ENCODE measurements around the gene DSG1. TPM values are rescaled to one million over a fixed set of nuclear protein-coding genes. Genes with fewer than 3 reads are reported as not detected.

The DSG1 gene
- total RNA-seq, 2 donors from 2014 or later = 0.32 to 5.5 TPM

DNA sequence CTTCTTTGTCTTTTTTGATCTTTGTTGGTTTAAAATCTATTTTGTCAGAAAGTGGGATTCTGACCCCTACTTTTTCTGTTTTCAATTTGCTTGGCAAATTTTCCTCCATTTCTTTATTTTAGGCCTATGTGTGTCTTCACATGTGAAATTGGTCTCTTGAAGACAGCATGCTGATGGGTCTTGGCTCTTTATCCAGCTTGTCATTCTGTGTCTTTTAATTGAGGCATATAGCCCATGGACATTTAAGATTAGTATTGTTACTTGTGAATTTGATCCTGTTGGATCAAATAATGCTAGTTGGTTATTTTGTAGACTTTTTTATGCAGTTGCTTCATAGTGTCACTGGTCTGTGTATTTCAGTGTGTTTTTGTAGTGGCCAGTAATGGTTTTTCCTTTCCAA, 26.3 kb upstream of the DSG1 start:
- no peaks in the 10 kb centered on the region for H3K9me3 ChIP-seq
- TF ChIP-seq POLR2A (IDR thresholded peaks at IDR 0.05) (no peak), POLR2AphosphoS5 (IDR thresholded peaks at IDR 0.05) (no peak)
- TF ChIP-seq, protein P1, sequence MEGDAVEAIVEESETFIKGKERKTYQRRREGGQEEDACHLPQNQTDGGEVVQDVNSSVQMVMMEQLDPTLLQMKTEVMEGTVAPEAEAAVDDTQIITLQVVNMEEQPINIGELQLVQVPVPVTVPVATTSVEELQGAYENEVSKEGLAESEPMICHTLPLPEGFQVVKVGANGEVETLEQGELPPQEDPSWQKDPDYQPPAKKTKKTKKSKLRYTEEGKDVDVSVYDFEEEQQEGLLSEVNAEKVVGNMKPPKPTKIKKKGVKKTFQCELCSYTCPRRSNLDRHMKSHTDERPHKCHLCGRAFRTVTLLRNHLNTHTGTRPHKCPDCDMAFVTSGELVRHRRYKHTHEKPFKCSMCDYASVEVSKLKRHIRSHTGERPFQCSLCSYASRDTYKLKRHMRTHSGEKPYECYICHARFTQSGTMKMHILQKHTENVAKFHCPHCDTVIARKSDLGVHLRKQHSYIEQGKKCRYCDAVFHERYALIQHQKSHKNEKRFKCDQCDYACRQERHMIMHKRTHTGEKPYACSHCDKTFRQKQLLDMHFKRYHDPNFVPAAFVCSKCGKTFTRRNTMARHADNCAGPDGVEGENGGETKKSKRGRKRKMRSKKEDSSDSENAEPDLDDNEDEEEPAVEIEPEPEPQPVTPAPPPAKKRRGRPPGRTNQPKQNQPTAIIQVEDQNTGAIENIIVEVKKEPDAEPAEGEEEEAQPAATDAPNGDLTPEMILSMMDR (IDR thresholded peaks at IDR 0.05) = no peak
- DNase-seq (ENCODE audit: low spot score) = no peak
- H3K27ac ChIP-seq = no peak overlapping the region
- no peaks in the 10 kb centered on the region for H3K4me1 ChIP-seq (replicated peaks)
- H3K36me3 ChIP-seq = no peaks in the 10 kb centered on the region
- H3K27me3 ChIP-seq (replicated peaks; ENCODE audit: insufficient read depth) = no peaks in the 10 kb centered on the region
- no peak overlapping the region for H3K4me3 ChIP-seq
- intact Hi-C loops (cut with DNase I) = no loop called here

DNA sequence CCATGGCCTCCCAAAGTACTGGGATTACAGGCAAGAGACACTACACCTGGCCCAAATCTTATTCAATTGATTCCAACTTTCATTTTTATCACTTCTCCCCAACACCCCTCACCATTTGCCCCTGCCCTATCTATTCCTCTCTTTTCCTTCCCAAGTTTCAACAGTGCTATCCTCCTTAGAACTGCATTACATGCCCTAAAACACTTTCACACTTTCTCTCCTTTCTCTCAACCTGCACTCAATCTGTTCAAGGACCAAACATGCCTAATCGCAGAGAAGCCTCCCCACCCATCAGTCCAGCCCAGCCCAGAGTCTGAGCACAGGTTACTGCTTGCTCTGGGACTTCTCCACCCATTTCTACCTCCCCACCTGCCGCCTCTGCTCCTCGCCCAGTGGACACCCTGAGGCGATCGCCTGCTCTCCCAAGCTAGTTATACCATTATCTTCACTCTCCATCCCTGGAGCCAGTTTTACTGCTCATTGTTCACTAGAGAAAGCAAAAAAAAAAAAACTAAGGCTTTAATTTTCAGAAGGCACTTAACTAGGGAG, 23.7 kb upstream of the DSG1 start:
- 45% methylated on average over 5 of the region's 5 CpGs for WGBS
- Histone ChIP-seq H3K27ac (no peak overlapping the region), H3K9me3 (no peaks in the 10 kb centered on the region), H3K4me3 (no peak overlapping the region), H3K27me3 (replicated peaks; ENCODE audit: insufficient read depth) (no peaks in the 10 kb centered on the region), H3K4me1 (replicated peaks) (no peaks in the 10 kb centered on the region), H3K36me3 (no peaks in the 10 kb centered on the region)
- TF ChIP-seq POLR2A (IDR thresholded peaks at IDR 0.05) (no peak), POLR2AphosphoS5 (IDR thresholded peaks at IDR 0.05) (no peak)
- TF ChIP-seq, protein P1 (IDR thresholded peaks at IDR 0.05) = no peak
- DNase-seq (ENCODE audit: low spot score) = no peak
- intact Hi-C loops (cut with DNase I) = no loop called here

DNA sequence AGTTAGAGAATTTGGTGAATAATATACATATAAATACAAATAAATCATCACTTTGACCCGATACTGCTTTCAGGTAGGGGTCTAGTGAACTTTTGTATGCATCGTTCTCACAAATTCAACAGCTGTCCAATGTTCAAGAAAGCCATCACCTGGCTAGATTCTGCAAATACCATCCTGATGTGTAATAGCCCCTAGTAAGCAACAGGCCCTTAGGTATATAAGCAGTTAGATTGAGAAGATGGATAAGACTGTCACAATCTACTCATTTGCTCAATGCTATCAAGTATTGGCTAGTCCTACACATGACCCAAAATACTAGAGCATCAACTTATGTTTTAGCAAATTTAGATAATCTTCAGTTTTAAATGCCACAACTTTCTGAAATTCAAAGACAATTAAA, 20.7 kb upstream of the DSG1 start:
- 82% methylated on average over 2 of the region's 2 CpGs for WGBS
- Histone ChIP-seq H3K9me3 (no peaks in the 10 kb centered on the region), H3K27me3 (replicated peaks; ENCODE audit: insufficient read depth) (no peaks in the 10 kb centered on the region), H3K4me1 (replicated peaks) (no peaks in the 10 kb centered on the region), H3K27ac (no peak overlapping the region), H3K4me3 (no peak overlapping the region), H3K36me3 (no peaks in the 10 kb centered on the region)
- DNase-seq (ENCODE audit: low spot score) = no peak
- TF ChIP-seq POLR2A (IDR thresholded peaks at IDR 0.05) = no peak
- TF ChIP-seq POLR2AphosphoS5 (IDR thresholded peaks at IDR 0.05) = no peak
- TF ChIP-seq, protein P1 (IDR thresholded peaks at IDR 0.05) = no peak
- intact Hi-C loops (cut with DNase I) = no loop called here

DNA sequence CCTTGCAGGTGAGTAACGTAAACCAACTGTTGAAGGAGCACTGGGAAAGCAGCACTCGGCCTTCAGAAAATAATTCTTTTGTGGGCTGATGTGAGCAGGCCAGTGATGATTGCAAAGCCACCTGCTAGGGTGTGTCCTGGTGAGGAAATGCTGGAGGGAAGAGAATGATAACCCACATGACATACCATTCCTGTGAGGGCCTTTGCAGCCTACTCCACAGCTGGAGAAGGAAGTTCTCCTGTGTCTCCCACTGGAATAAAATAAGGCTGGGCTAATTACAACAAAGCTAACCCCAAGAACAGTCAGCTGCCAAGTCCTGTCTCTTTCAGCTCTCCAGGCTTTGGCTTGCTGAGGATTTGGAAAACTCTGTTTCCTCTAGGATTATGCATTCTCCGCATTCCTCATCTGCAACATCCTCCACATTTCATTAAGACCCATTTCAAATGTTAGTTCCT, 16.7 kb upstream of the DSG1 start:
- H3K27me3 ChIP-seq (replicated peaks; ENCODE audit: insufficient read depth) = no peaks in the 10 kb centered on the region
- H3K27ac ChIP-seq = no peak overlapping the region
- no peak overlapping the region for H3K4me3 ChIP-seq
- no peaks in the 10 kb centered on the region for H3K36me3 ChIP-seq
- TF ChIP-seq, protein P1 (IDR thresholded peaks at IDR 0.05) = no peak
- TF ChIP-seq POLR2AphosphoS5 (IDR thresholded peaks at IDR 0.05) (no peak), POLR2A (IDR thresholded peaks at IDR 0.05) (no peak)
- H3K9me3 ChIP-seq = no peaks in the 10 kb centered on the region
- WGBS = 78% methylated on average over 3 of the region's 3 CpGs
- DNase-seq (ENCODE audit: low spot score) = no peak
- intact Hi-C loops (cut with DNase I) = no loop called here
- no peaks in the 10 kb centered on the region for H3K4me1 ChIP-seq (replicated peaks)

DNA sequence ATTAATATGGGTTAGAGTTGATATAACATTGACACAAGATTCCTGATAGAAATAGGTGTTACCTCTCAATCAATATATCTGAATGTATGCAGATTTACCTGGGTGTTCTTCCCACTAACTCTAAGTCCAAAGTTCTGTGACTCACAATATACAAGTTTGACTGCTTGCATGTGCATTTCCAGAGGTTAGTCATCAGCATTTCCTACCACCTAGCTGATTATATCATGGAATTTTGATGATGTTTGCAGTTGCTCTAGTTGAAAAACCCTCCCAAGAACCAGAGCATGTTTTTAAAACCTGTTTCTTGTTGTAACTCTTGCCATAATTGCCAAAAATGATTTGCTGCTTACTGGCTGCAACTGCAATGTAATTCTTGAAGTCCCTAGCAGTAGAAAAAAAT, 15.0 kb upstream of the DSG1 start:
- Histone ChIP-seq H3K4me1 (replicated peaks) (no peaks in the 10 kb centered on the region), H3K4me3 (no peak overlapping the region), H3K27ac (no peak overlapping the region), H3K36me3 (no peaks in the 10 kb centered on the region), H3K9me3 (no peaks in the 10 kb centered on the region), H3K27me3 (replicated peaks; ENCODE audit: insufficient read depth) (no peaks in the 10 kb centered on the region)
- TF ChIP-seq, protein P1 (IDR thresholded peaks at IDR 0.05) = no peak
- TF ChIP-seq POLR2AphosphoS5 (IDR thresholded peaks at IDR 0.05) (no peak), POLR2A (IDR thresholded peaks at IDR 0.05) (no peak)
- intact Hi-C loops (cut with DNase I) = no loop called here
- DNase-seq (ENCODE audit: low spot score) = no peak

Measured in prostate gland (tissue), 2 donors.